Peyer's patch (tissue), 4 donors: ENCODE measurements around the gene ATP8B4. TPM values are rescaled to one million over a fixed set of nuclear protein-coding genes. Genes with fewer than 3 reads are reported as not detected.

Experiments
- DNase-seq, 3 donors: peaks; one replicate each; pipeline ENCODE4 v3.0.0-alpha.2; 2017 to 2019
- H3K27ac ChIP-seq, 4 donors: fragments of 200-600 bp; sonication (generic); one replicate each; pipeline ENCODE4 v1.5.1; 2016 to 2019
- H3K27me3 ChIP-seq, 2 donors: fragments of 200-600 bp; sonication (generic); one replicate each; pipeline ENCODE4 v1.5.1; 2019
- H3K36me3 ChIP-seq, 3 donors: fragments of 200-600 bp; sonication (generic); one replicate each; pipeline ENCODE4 v1.5.1; 2016 to 2019
- H3K4me1 ChIP-seq, 4 donors: fragments of 200-600 bp; sonication (generic); one replicate each; pipeline ENCODE4 v1.5.1; 2016 to 2019
- H3K4me3 ChIP-seq, 4 donors: fragments of 200-600 bp; sonication (generic); 1 replicate in 3 of 4; 2 replicates in 1 of 4; pipeline ENCODE4 v1.5.1; 2016 to 2019; ENCODE audit warnings: mild to moderate bottlenecking in 1 of 4
- H3K9me3 ChIP-seq, 4 donors: fragments of 200-600 bp; sonication (generic); one replicate each; pipeline ENCODE4 v1.5.1; 2016 to 2019; ENCODE audit warnings: mild to moderate bottlenecking in 1 of 4
- CTCF ChIP-seq, 6 experiments: fragments of 450-650 bp in 4 of 6; fragments of 200-600 bp in 2 of 6; sonication (generic) in 1 of 6; IDR thresholded peaks; one replicate each; pipeline ENCODE4 v1.5.1; 2017 to 2019; ENCODE audit warnings: antibody characterized with exemption in 6 of 6, mild to moderate bottlenecking in 3 of 6, moderate library complexity in 1 of 6
- POLR2A ChIP-seq, 2 donors: fragments of 450-650 bp; IDR thresholded peaks; one replicate each; pipeline ENCODE4 v1.5.1; 2017; ENCODE audit warnings: antibody characterized with exemption in 2 of 2, mild to moderate bottlenecking in 2 of 2, moderate library complexity in 2 of 2
- total RNA-seq, 4 donors: library from RNA; depleted of rRNA; stranded (reverse); fragments of >200 nt; gene quantifications; one replicate each; pipeline ENCODE4 v1.1.0, GENCODE V29; 2016

The ATP8B4 gene
- total RNA-seq, 4 donors from 2014 or later = 1.4 to 13.2 (median 8.7) TPM

DNA sequence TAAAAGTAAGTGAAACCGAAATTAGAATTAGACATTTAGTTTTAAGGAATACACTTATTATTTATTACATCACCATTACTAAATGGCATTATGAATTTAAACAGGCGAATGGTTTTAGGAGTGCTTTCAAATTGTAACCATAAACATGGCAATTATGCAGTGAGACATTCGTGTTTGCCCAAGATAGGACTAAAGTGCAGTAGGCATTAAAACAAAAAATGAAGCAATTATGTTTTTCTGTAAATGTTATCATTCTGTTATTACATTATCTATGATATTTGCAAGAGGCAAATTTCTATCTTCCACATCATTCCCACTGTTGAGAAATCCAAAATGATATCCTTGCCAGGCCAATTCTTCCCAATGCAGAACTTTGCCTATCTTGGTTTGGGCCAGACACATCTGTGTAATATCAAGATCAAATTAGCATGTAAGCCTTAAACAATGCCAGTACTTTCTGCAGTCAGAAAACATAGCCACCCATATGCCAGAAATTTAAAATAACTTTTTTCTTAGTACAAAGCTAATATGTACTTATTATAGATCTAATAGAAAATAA, 156.9 kb downstream of the ATP8B4 start:
- Histone ChIP-seq H3K36me3 (no peaks in the 10 kb centered on the region), H3K4me3 (no peak overlapping the region), H3K27ac (no peak overlapping the region), H3K4me1 (no peaks in the 10 kb centered on the region), H3K27me3 (no peaks in the 10 kb centered on the region), H3K9me3 (no peaks in the 10 kb centered on the region)
- TF ChIP-seq POLR2A (IDR thresholded peaks at IDR 0.05) (no peak), CTCF (IDR thresholded peaks at IDR 0.05) (no peak)
- DNase-seq = no peak

DNA sequence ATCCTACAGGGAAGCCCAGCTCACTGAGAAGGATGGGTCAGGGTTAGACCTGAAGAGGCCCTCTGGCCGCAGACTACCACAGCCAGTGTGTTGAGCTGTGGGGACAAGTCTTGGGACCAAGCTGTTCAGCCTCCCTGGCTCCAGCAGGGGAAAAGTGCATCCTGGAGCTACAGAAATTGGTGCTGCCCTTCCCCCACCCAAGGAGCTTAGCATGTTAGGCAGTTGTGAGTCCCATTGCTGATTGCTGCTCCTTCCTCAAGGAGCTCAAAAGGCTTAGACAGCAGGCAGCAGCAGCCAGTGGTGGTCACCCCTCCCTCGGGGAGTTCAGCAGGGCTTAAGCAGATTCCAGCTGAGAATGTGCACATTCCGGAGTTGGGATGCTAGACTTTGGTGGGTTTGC, 165.6 kb downstream of the ATP8B4 start:
- no peaks in the 10 kb centered on the region for H3K36me3 ChIP-seq
- no peak overlapping the region for H3K27ac ChIP-seq
- DNase-seq = no peak
- H3K4me1 ChIP-seq = no peaks in the 10 kb centered on the region
- no peaks in the 10 kb centered on the region for H3K27me3 ChIP-seq
- TF ChIP-seq CTCF (IDR thresholded peaks at IDR 0.05) = no peak
- no peak for TF ChIP-seq POLR2A (IDR thresholded peaks at IDR 0.05)
- no peaks in the 10 kb centered on the region for H3K9me3 ChIP-seq
- no peak overlapping the region for H3K4me3 ChIP-seq

DNA sequence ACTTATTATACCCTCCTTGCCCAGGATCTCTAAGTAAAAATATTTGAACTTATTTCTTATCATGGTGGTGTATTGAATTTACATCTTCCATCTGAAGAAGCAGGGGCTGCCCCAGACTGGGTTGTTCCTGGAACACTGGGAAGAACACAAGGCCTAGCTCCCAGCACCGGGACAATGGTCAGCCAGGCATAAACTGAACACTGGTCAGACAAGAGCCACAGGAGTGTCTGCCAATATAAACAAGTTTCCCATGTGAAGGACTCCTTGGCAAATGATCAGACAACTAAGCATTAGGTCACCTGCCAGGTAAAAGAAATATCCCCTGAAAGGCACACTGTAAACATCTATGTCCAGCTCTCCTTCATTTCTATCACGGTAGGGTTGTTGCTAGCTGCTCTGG, 172.4 kb downstream of the ATP8B4 start:
- DNase-seq = no peak
- H3K27ac ChIP-seq = no peak overlapping the region
- peaks cover 0 to 2% (median 0%) of the 10 kb centered on the region in 4 donors for H3K9me3 ChIP-seq
- no peaks in the 10 kb centered on the region for H3K27me3 ChIP-seq
- H3K4me3 ChIP-seq = no peak overlapping the region
- TF ChIP-seq CTCF (IDR thresholded peaks at IDR 0.05) = no peak
- no peak for TF ChIP-seq POLR2A (IDR thresholded peaks at IDR 0.05)
- no peaks in the 10 kb centered on the region for H3K4me1 ChIP-seq
- H3K36me3 ChIP-seq = no peaks in the 10 kb centered on the region

- TF ChIP-seq POLR2A (IDR thresholded peaks at IDR 0.05) (no peak), CTCF (IDR thresholded peaks at IDR 0.05) (no peak)
- H3K4me3 ChIP-seq = no peak overlapping the region
These were observed 184.5 kb downstream of the ATP8B4 start for GRCh38 chr15:49934487-49934886.

DNA sequence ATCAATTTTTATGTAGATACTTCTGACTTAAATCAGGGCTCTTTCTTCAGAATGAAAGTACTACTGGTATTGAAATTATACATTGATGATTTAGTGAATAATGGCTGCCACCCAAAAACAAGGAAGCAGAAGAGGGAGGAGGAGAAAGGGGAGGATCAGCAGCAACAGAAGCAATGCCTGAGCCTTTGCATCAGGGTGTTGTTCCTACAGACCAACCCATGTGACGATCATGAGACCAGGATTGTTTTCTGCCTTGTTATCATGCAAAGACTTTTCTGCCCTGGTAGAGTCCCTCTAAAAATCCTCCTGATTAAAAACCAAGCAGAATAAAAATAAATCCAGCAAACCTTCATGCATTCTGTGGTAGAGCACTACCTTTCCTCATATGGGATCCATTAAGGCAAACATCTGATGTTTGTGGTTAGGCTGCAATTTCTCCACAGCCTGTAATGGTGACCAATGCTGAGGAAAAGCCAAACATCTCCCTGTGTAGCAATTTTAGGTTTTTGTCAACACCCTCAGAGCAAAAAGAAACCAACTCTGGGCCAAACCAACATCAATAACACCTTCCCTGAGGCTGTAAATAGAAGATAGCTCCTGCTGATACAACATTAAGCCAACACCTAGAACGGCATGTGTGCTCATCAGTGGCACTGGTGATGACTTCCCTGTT, 191.7 kb downstream of the ATP8B4 start:
- Histone ChIP-seq H3K27ac (no peak overlapping the region), H3K36me3 (no peaks in the 10 kb centered on the region), H3K27me3 (no peaks in the 10 kb centered on the region), H3K9me3 (no peaks in the 10 kb centered on the region), H3K4me1 (no peaks in the 10 kb centered on the region), H3K4me3 (no peak overlapping the region)
- DNase-seq = no peak
- no peak for TF ChIP-seq POLR2A (IDR thresholded peaks at IDR 0.05)
- TF ChIP-seq CTCF (IDR thresholded peaks at IDR 0.05) = no peak

More at GRCh38 chr15:49934487-49934886, 184.5 kb downstream of the ATP8B4 start:
- DNase-seq = no peak
- Histone ChIP-seq H3K27me3 (no peaks in the 10 kb centered on the region), H3K27ac (no peak overlapping the region), H3K9me3 (no peaks in the 10 kb centered on the region), H3K36me3 (no peaks in the 10 kb centered on the region), H3K4me1 (no peaks in the 10 kb centered on the region)
